ENCODE measurements around the gene COL4A3.

Gene COL4A3

GRCh38 chr2:227341553-227341952 lies 177.1 kb downstream of the COL4A3 start:
- no peak for DNase-seq (ENCODE audit: low read depth)

GRCh38 chr2:227344231-227344630 lies 179.8 kb downstream of the COL4A3 start:
- no peak for DNase-seq (ENCODE audit: low read depth)

DNA sequence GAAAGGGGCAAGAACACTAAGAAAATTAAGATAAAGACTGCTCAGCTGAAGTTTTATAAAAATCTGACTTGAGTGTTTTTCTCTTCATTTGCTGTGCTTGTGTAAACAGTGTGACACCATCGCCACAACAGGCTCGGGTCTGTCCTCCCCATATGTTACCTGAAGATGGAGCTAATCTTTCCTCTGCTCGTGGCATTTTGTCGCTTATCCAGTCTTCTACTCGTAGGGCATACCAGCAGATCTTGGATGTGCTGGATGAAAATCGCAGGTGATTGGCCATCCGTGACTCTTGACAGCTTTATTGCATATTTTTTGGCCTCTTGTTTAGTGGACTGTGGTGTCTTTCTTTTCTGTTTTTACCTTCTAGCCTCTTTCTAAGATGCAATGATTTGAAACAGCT lies 182.7 kb downstream of the COL4A3 start:
- DNase-seq (ENCODE audit: low read depth) = no peak

GRCh38 chr2:227348324-227348723 lies 183.9 kb downstream of the COL4A3 start:
- no peak for DNase-seq (ENCODE audit: low read depth)

GRCh38 chr2:227349989-227350612 lies 185.7 kb downstream of the COL4A3 start:
- DNase-seq (ENCODE audit: low read depth) = no peak

DNA sequence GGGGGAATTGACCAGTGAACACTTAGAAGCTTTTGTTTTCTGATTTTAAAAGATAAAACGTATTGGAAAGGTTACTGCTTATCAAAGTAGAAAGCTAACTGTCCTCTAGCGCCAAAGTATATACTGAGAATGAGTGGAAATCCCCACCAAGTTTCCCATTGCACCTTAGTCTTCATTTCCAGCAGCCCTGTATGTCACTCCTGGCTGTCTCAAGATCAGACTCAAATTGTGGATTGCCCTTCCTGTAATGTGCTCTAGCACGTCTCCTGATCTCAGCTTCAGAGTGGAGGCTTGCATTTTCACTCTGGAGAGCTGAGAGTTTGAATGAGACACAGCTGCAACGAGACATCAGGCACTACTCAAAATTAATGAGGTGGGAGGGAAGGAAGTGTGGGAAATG lies 187.2 kb downstream of the COL4A3 start:
- DNase-seq (ENCODE audit: low read depth) = no peak

GRCh38 chr2:227360351-227360750 lies 195.9 kb downstream of the COL4A3 start:
- DNase-seq (ENCODE audit: low read depth) = no peak

GRCh38 chr2:227363756-227364155 lies 199.3 kb downstream of the COL4A3 start:
- DNase-seq (ENCODE audit: low read depth) = no peak

Measured in activated T-helper 1 cell treated with Interleukin-2 at 50 U/mL for 16 hours (primary cell).